NCI-H526 treated with DMSO at 0.1 percent for 48 hours (cell line): ENCODE data around the gene BRINP2.

ENCODE experiments used
- DNase-seq: peaks from one replicate; lab custom pipeline; 2025; lab: John Stamatoyannopoulos, UW

The BRINP2 gene

GRCh38 chr1:177219554-177220458 lies 49.0 kb downstream of the BRINP2 start:
- no peak for DNase-seq

- DNase-seq = no peak
Observed at GRCh38 chr1:177223359-177223758, 52.6 kb downstream of the BRINP2 start.

GRCh38 chr1:177227978-177228692 lies 57.4 kb downstream of the BRINP2 start:
- no peak for DNase-seq

DNA sequence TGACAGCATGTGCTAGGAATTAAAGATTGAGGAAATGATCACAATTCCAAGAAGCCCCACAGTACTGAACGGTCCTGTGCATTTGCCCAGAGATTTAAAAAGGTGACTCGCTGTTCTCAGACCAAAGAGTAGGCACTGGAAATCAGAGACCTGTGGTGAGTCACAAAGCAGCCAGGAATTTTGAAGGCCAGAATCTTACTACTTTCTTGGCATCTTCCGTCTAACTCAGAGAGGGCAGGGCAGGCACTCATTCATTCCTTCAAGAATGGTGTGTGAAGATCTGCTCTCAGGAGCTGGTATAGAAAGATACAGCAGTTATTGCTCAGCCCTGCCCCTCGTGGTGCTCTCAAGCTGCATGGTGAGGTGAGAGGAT lies 57.9 kb downstream of the BRINP2 start:
- no peak for DNase-seq

GRCh38 chr1:177229781-177230180 lies 59.0 kb downstream of the BRINP2 start:
- no peak for DNase-seq

- no peak for DNase-seq
Observed at GRCh38 chr1:177230228-177231016, 59.7 kb downstream of the BRINP2 start.

DNA sequence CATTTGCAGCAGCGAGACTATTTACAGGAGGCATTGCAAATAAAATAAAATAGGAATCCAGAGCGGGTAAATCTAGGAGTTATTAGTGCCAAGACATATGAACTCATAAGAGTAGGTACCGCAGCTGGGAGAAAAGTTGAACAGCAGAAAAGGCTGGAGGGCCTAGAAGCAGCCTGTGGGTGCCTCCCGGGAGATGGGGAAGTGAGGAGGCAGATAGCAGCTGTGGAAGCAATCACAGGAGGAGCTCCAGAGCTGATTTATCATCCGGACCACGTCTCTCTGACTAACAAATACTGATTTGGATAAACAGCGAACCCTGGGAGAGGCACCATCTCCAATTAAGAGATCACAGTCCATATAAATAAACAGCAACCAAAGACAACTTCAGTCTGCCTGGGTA lies 64.6 kb downstream of the BRINP2 start:
- peak; percentile 43 for DNase-seq

DNA sequence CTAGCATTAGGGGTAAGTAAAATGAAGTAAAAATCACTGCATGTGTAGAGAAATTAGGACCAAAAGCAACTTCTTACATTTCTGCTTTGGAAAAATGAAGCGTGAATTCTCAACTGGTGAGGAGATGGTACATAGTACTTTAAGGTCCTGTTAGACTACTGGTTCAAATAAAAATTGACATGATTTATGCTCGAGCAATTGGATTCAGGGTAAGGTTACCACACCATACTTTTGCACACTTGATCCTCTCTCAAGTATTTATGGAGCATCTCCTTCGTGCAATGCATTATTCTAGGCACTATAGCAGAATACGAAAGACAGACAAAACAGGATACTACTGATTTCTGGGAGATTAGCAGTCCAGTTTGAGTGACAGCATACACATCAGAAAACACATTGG lies 66.2 kb downstream of the BRINP2 start:
- no peak for DNase-seq

GRCh38 chr1:177238967-177239366 lies 68.2 kb downstream of the BRINP2 start:
- no peak for DNase-seq

DNA sequence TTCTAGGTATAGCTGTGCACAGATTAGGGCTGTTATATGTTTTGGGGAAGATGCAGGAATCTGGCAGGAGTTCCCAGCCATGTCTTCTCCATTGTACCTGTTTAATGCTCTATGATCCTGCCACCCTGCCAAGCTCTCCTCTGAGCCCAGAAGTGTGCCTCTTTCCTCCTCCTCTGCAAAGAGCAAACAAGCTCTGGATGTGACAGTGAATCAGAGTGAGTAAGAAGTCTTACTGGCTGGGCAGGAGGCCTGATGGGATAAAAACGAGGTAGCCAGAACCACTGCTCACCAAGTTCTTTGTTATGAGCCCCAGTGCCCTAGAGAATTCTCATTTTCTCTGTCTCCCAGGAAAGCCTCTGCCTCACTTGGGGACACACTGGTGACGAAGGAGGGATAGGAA lies 69.0 kb downstream of the BRINP2 start:
- DNase-seq = no peak

- DNase-seq = no peak
Observed at GRCh38 chr1:177243773-177244172, 73.0 kb downstream of the BRINP2 start.

DNA sequence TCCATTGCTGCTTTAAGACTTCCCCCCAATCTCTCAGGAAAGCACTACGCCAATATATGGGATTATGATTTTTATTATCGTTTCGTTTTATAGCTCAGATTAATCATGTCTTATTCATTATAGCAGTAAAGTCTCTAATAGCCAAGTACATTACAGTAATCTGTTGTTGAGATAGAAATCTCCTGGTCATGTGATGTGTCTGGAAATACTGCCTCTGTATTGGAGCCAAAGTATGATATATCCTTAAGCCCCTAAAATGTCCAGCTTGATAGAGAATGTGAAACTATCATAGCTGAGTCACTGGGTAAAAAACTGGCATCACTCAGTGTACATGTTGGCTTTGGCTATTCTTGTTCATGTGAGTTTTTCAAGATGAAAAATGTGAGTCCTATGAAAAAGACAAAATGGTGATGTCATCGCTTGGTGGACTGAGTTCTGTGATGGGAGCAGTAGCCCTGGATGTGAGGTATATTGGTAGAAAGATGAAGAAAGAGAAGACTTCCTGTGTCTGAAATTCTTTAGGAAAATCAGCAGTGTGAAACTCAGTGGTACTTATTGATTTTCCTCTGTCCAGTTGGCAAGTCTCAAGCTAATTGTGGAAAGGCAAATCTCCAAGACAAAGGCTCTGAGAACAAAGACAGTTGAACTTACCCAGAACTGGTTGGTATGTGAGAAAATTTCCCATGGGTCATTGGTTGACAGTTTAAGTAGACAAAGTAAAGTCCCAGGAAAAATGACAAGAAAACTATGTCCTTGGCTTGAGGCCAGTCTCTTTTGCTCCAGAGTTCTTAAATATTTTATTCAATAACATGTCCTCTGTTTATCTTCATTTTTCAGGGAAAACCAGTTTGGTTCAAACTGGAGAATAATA lies 76.2 kb downstream of the BRINP2 start:
- no peak for DNase-seq

GRCh38 chr1:177247623-177248176 lies 76.9 kb downstream of the BRINP2 start:
- no peak for DNase-seq

GRCh38 chr1:177248258-177248657 lies 77.5 kb downstream of the BRINP2 start:
- DNase-seq = no peak

- DNase-seq = no peak
Observed at GRCh38 chr1:177249231-177249630, 78.5 kb downstream of the BRINP2 start.

DNA sequence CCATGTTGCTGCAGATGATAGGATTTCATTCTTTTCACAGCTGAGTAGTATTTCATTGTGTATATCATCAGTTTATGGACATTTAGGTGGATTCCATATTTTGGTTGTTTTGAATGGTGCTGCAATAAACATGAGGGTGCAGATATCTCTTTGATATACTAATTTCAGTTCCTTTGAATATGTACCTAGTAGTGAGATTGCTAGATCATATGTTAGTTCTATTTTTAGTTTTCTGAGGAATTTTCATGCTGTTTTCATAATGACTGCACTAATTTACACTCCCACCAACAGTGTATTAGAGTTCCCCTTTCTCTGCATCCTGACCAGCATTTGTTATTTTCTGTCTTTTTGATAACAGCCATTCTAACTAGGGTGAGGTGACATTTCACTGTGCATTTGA lies 82.1 kb downstream of the BRINP2 start:
- no peak for DNase-seq

DNA sequence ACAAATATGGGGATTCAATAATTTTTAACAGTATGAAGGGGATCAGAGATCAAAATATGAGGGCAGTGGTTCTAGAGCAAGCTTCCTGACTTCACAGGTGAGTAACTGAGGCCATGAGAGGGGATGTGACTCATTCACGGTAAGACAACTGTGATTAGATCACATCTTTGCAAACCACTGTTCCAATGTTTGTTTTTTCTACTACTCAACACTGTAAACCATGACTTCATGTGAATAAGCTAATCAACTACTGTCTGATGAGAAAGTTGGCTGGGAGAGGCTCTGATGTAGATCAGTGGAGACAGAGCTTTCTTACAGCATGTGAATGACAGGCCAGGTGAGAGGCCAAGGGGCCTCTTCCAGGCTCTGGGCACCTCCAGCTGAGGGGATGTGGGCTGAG lies 84.7 kb downstream of the BRINP2 start:
- DNase-seq = no peak

GRCh38 chr1:177256153-177257075 lies 85.7 kb downstream of the BRINP2 start:
- DNase-seq = peak; percentile 73

DNA sequence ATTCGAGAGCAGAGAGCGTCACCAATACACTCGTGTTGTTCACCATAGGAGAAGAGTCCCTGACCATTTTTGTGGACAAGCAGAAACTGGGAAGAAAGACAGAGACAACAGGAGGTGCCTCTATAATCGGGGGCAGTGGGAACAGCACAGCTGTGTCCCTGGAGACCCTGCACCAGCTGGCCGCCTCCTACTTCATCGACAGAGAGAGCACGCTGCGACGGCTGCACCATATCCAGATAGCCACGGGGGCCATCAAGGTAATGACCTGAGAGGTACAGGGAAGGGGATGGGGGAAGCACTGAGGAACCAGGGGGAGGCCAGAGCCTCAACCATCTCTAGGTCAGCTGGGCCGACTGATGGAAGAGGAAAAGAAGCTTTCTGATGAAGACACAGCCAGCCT lies 86.4 kb downstream of the BRINP2 start:
- DNase-seq = no peak

DNA sequence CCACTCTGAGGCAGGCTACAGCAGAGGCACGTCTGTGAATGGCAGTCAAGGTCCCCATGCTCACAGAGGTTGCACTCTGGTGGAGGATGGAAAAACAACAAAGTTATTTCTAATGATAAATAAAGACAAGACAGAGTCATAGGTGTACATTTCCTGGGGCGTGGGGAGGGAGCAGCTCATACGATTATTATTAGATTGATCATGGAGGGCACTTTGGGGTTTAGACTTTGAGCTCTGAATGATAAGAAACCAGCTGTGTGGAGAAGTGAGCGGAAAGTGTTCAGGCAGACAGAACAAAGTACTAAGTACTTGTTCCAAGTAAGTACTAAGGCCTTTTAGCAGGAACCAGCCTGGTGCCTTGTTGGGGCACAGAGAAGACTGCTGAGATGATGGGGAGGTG lies 86.8 kb downstream of the BRINP2 start:
- no peak for DNase-seq
